Measurements from ENCODE around the gene IREB2. TPM values are rescaled to one million over a fixed set of nuclear protein-coding genes. Genes with fewer than 3 reads are reported as not detected.

The IREB2 gene
- total RNA-seq, 1 experiment from 2014 or later = 84.5 TPM

DNA sequence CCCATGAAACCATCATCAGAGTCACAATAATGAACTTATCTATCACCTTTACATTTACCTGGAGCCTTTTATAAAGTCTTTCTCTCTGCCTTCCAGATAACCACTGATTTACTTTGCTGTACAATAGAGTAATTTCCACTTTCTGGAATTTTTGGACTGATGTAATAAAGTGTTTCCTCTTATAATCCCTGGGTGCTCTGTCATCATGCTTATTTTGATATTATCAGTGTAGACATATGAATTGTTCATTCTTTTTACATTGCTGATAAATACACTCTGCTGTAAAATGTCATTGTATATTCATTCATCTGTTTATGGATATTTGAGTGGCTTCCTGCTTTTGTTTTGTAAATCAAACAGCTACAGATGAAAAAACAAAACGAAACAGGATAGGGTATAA lies 27.0 kb upstream of the IREB2 start:
- Mint-ChIP-seq H3K4me3 (ENCODE audit: low read depth, unreplicated experiment) (no peak overlapping the region), H3K4me1 (ENCODE audit: low read depth, unreplicated experiment) (no peaks in the 10 kb centered on the region), H3K9me3 (ENCODE audit: low read depth, unreplicated experiment) (no peaks in the 10 kb centered on the region), H3K27me3 (ENCODE audit: unreplicated experiment) (peaks cover 8% of the 10 kb centered on the region), H3K36me3 (ENCODE audit: insufficient read depth, unreplicated experiment) (no peaks in the 10 kb centered on the region), H3K27ac (ENCODE audit: unreplicated experiment) (no peak overlapping the region)
- no peak for DNase-seq
- TF ChIP-seq, protein P1, sequence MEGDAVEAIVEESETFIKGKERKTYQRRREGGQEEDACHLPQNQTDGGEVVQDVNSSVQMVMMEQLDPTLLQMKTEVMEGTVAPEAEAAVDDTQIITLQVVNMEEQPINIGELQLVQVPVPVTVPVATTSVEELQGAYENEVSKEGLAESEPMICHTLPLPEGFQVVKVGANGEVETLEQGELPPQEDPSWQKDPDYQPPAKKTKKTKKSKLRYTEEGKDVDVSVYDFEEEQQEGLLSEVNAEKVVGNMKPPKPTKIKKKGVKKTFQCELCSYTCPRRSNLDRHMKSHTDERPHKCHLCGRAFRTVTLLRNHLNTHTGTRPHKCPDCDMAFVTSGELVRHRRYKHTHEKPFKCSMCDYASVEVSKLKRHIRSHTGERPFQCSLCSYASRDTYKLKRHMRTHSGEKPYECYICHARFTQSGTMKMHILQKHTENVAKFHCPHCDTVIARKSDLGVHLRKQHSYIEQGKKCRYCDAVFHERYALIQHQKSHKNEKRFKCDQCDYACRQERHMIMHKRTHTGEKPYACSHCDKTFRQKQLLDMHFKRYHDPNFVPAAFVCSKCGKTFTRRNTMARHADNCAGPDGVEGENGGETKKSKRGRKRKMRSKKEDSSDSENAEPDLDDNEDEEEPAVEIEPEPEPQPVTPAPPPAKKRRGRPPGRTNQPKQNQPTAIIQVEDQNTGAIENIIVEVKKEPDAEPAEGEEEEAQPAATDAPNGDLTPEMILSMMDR (IDR thresholded peaks at IDR 0.05; ENCODE audit: unreplicated experiment) = no peak
- intact Hi-C loops (cut with micrococcal nuclease; ENCODE audit: unreplicated experiment) = no loop called here
- BruUV-seq (replicated peaks) = no TSS peak
- CTCF ChIA-PET = interaction anchor here (1.2 to 1.5 kb wide), 2 partner anchors 12 kb away, joined by 5 to 9 read pairs; no protein-coding TSS in a partner anchor

DNA sequence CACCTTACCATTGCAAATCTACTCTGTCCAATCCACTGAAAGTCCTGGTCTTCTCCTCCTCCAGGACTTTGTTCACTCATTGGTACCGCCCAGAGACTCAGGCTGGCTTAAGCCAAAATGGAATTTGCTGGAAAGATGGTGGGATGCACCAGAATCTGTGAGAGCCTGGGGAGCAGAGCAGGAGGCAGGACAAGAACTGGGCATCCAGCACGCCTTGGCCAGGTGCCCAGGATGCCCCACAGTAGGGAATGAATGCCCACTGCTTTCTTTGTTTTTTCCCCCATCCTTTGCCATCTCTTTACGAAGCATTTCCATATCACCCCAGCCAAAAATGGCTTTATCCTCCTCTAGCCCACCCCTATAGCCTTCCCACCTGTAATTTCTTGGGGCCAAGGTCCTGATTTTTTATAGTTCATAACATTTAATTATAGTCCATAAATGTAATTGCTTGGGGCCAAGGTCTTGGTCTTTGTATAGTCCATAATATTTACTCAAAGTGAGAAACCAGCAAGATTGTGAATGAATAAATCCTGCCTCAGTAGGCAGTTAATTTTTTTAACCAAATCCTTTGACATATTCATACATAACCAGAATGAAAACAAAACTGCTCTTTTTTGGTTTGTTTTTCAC lies 23.3 kb upstream of the IREB2 start:
- TF ChIP-seq, protein P1 (IDR thresholded peaks at IDR 0.05; ENCODE audit: unreplicated experiment) = no peak
- Mint-ChIP-seq H3K4me3 (ENCODE audit: low read depth, unreplicated experiment) (no peak overlapping the region), H3K9me3 (ENCODE audit: low read depth, unreplicated experiment) (no peaks in the 10 kb centered on the region), H3K27me3 (ENCODE audit: unreplicated experiment) (no peaks in the 10 kb centered on the region), H3K36me3 (ENCODE audit: insufficient read depth, unreplicated experiment) (no peaks in the 10 kb centered on the region), H3K4me1 (ENCODE audit: low read depth, unreplicated experiment) (peaks cover 10% of the 10 kb centered on the region), H3K27ac (ENCODE audit: unreplicated experiment) (no peak overlapping the region)
- DNase-seq = no peak
- no TSS peak for BruUV-seq (replicated peaks)
- CTCF ChIA-PET = interaction anchor here (0.6 to 2.0 kb wide), 7 partner anchors 8 to 106 kb away, joined by 3 to 30 read pairs (median 3); no protein-coding TSS in a partner anchor
- intact Hi-C loops (cut with micrococcal nuclease; ENCODE audit: unreplicated experiment) = loop anchor here (1.0 kb wide), 2 partner anchors 107 to 301 kb away; no protein-coding TSS in a partner anchor

DNA sequence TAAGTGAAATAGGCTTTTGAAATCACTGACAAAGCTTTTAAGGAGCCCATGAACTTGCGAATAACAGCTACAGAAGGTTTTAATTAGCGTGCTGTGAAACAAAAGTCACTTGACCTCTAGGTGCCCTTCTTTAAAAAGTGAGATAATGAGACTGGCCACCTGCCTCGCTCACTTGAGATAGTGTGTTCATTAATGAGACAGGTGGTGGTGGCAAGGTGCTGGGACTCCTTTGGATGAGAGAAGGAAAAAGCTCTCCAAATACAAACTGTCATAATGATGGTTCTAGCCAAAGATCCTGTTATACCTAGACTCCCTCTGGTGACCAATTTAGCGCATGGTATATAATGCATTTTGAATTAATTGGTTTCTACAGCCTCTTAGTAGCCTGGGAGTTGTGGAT lies 22.7 kb upstream of the IREB2 start:
- TF ChIP-seq, protein P1 (IDR thresholded peaks at IDR 0.05; ENCODE audit: unreplicated experiment) = peak; percentile 33
- no peak overlapping the region for H3K27ac Mint-ChIP-seq (ENCODE audit: unreplicated experiment)
- peak; percentile 10 for DNase-seq
- no peaks in the 10 kb centered on the region for H3K27me3 Mint-ChIP-seq (ENCODE audit: unreplicated experiment)
- no peak overlapping the region for H3K4me3 Mint-ChIP-seq (ENCODE audit: low read depth, unreplicated experiment)
- no peaks in the 10 kb centered on the region for H3K9me3 Mint-ChIP-seq (ENCODE audit: low read depth, unreplicated experiment)
- peaks cover 10% of the 10 kb centered on the region for H3K4me1 Mint-ChIP-seq (ENCODE audit: low read depth, unreplicated experiment)
- no peaks in the 10 kb centered on the region for H3K36me3 Mint-ChIP-seq (ENCODE audit: insufficient read depth, unreplicated experiment)
- no TSS peak for BruUV-seq (replicated peaks)
- CTCF ChIA-PET = interaction anchor here (0.6 to 2.0 kb wide), 8 partner anchors 8 to 302 kb away, joined by 3 to 30 read pairs (median 3); no protein-coding TSS in a partner anchor
- intact Hi-C loops (cut with micrococcal nuclease; ENCODE audit: unreplicated experiment) = loop anchor here (1.0 kb wide), 2 partner anchors 108 to 302 kb away; no protein-coding TSS in a partner anchor

DNA sequence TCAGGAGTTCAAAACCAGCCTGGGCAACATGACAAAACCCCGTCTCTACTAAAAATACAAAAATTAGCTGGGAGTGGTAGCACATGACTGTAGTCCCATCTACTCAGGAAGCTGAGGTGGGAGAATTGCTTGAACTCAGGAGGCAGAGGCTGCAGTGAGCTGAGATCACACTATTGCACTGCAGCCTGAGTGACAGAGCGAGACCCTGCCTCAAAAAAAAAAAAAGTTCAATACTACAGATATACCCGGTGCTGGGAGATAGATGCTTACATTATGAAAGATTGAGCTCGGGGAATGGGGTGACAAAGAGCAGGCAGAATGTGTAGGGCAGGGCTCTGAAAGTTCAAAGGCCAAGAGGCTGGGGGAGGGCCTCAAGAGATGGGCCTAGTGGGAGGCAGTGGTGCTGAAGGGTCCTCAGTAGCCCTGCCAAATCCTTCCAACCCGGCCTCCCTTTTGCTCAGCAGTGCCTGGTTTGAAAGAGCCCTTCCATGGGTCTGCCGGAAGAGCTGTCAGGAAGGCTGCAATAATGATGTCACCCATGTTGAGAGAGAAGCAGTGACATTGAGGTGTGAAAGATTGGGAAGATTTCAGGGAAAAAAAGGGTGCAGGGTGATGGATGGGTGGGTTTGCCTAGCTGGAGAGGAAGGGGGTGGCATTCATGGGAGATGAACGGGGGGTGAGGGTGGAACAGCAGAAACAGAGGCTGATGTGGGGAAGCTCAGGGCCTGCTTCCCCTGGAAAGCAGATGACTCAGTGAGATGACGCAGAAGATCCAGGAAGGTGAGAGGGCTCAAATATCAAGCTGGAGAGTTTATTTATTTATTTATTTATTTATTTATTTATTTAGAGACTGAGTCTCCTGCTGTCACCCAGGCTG lies 20.0 kb upstream of the IREB2 start:
- intact Hi-C loops (cut with micrococcal nuclease; ENCODE audit: unreplicated experiment) = no loop called here
- no TSS peak for BruUV-seq (replicated peaks)
- CTCF ChIA-PET = interaction anchor here (1.3 to 2.2 kb wide), 3 partner anchors 24 to 113 kb away, joined by 3 to 10 read pairs (median 10); no protein-coding TSS in a partner anchor

More for the DNA sequence above, 20.0 kb upstream of the IREB2 start:
- TF ChIP-seq, protein P1 (IDR thresholded peaks at IDR 0.05; ENCODE audit: unreplicated experiment) = no peak
- DNase-seq = no peak
- Mint-ChIP-seq H3K27ac (ENCODE audit: unreplicated experiment) (no peak overlapping the region), H3K4me1 (ENCODE audit: low read depth, unreplicated experiment) (peaks cover 10% of the 10 kb centered on the region), H3K4me3 (ENCODE audit: low read depth, unreplicated experiment) (no peak overlapping the region), H3K9me3 (ENCODE audit: low read depth, unreplicated experiment) (no peaks in the 10 kb centered on the region), H3K36me3 (ENCODE audit: insufficient read depth, unreplicated experiment) (no peaks in the 10 kb centered on the region), H3K27me3 (ENCODE audit: unreplicated experiment) (peaks cover 11% of the 10 kb centered on the region)
